ENCODE results near the gene BRD7. TPM values are rescaled to one million over a fixed set of nuclear protein-coding genes. Genes with fewer than 3 reads are reported as not detected.

BRD7 gene
- total and polyA plus RNA-seq, 2 of the 13 experiments (the other 11 are each of a cell fraction or from before 2014, with no cell fraction given) = 82.3 to 149 TPM

GRCh38 chr16:50282955-50283631, 85.7 kb downstream of the BRD7 start (continued):
- no peak for TF ChIP-seq ZNF121 (CRISPR knock-in tag; IDR thresholded peaks at IDR 0.05)
- TF ChIP-seq PHF5A (CRISPR knock-in tag; IDR thresholded peaks at IDR 0.05; ENCODE audit: low read depth, unreplicated experiment) = no peak
- TF ChIP-seq REL (CRISPR knock-in tag; conservative IDR thresholded peaks at IDR 0.05) = no peak
- peak; percentile 77 for TF ChIP-seq NFYC (CRISPR knock-in tag; IDR thresholded peaks at IDR 0.05)
- TF ChIP-seq ZMYM2 (CRISPR knock-in tag; IDR thresholded peaks at IDR 0.05) = 0 out of 2 replicates have a peak, but pooled peaks have one; percentile 27
- TF ChIP-seq RERE (CRISPR knock-in tag; IDR thresholded peaks at IDR 0.05; ENCODE audit: low read depth) = no peak
- TF ChIP-seq SIX4 (CRISPR knock-in tag; IDR thresholded peaks at IDR 0.05) = no peak
- TF ChIP-seq SYNCRIP (IDR thresholded peaks at IDR 0.05; ENCODE audit: insufficient read depth, low read depth, low read length) = no peak
- TF ChIP-seq JARID2 (CRISPR knock-in tag; IDR thresholded peaks at IDR 0.05; ENCODE audit: insufficient replicate concordance) = no peak
- TF ChIP-seq SNAI1 (CRISPR knock-in tag; IDR thresholded peaks at IDR 0.05; ENCODE audit: borderline replicate concordance) = no peak
- no peak for TF ChIP-seq MAFG (CRISPR knock-in tag; IDR thresholded peaks at IDR 0.05)
- TF ChIP-seq ZNF382 (CRISPR knock-in tag; IDR thresholded peaks at IDR 0.05; ENCODE audit: borderline replicate concordance) = no peak
- peak; percentile 90 for TF ChIP-seq GATAD2A (CRISPR knock-in tag; IDR thresholded peaks at IDR 0.05)
- peak; percentile 27; the same call in 1 of the 2 replicates for TF ChIP-seq ERF (CRISPR knock-in tag; IDR thresholded peaks at IDR 0.05)
- no peak for TF ChIP-seq ZNF589 (CRISPR knock-in tag; conservative IDR thresholded peaks at IDR 0.05)
- TF ChIP-seq, protein P1, sequence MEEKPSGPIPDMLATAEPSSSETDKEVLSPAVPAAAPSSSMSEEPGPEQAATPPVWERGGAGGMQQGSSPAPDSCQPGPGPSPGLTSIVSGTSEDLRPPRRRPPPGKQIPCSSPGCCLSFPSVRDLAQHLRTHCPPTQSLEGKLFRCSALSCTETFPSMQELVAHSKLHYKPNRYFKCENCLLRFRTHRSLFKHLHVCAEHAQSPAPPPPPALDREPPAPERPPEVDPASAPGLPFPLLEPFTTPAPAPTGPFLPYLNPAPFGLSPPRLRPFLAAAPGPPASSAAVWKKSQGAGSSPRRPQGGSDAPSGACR (CRISPR knock-in tag; IDR thresholded peaks at IDR 0.05) = no peak
- no peak for TF ChIP-seq MYNN (CRISPR knock-in tag; IDR thresholded peaks at IDR 0.05; ENCODE audit: low read depth)
- 0 out of 2 replicates have a peak, but pooled peaks have one; percentile 31 for TF ChIP-seq ZMAT3 (CRISPR knock-in tag; conservative IDR thresholded peaks at IDR 0.05)
- no peak for TF ChIP-seq IRF2 (CRISPR knock-in tag; IDR thresholded peaks at IDR 0.05)
- TF ChIP-seq ZNF530 (CRISPR knock-in tag; IDR thresholded peaks at IDR 0.05; ENCODE audit: low read depth) = no peak
- TF ChIP-seq, protein P2, sequence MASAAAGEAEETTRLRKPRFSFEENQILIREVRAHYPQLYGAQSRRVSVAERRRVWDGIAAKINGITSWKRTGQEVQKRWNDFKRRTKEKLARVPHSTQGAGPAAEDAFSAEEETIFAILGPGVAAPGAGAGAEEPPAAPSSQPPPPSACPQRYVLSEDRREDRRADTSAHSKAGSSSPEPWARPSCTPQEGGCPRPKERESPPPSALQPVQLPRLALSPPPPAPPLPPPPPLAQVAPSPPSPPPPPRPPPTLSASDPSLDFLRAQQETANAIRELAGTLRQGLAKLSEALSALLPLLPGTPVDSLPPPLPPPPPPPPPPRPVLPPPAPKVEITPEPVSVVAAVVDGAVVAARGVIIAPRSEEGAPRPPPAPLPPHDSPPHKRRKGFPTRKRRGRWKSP (CRISPR knock-in tag; IDR thresholded peaks at IDR 0.05) = 0 out of 2 replicates have a peak, but pooled peaks have one; percentile 50
- 0 out of 2 replicates have a peak, but pooled peaks have one; percentile 23 for TF ChIP-seq ZBTB21 (CRISPR knock-in tag; IDR thresholded peaks at IDR 0.05)

All from HepG2 (cell line).